GM12878 (cell line): ENCODE measurements around the gene PRKG1. TPM values are rescaled to one million over a fixed set of nuclear protein-coding genes. Genes with fewer than 3 reads are reported as not detected.

Experiments
- ATAC-seq: fragments of 200-7000 bp; cut with Tn5 transposase; 3 replicates; pipeline ENCODE4 v1.9.1; 2020; ENCODE audit warnings: mild to moderate bottlenecking, moderate library complexity
- BruUV-seq: library from RNA; stranded (reverse); fragments of 400-500 nt; replicated peaks from 2 replicates; lab custom pipeline; 2021; lab: Mats Ljungman, UMichigan
- CTCF ChIA-PET: fragments of 300-600 bp; sonication (Branson Sonifier 250); formaldehyde crosslinking; extraction: SDS; loops from one replicate; lab custom pipeline; 2021; ENCODE audit warnings: inconsistent platforms; lab: Yijun Ruan, JAX
- POLR2A ChIA-PET: fragments of 350-600 bp; formaldehyde crosslinking; extraction: SDS; loops from one replicate; lab custom pipeline; 2021; ENCODE audit warnings: inconsistent platforms; lab: Charles Lee
- RAD21 ChIA-PET: fragments of 300-600 bp; sonication (Branson Sonifier 250); formaldehyde crosslinking; loops from one replicate; lab custom pipeline; 2023; ENCODE audit warnings: antibody characterized with exemption; ENCODE audit not compliant: unreplicated experiment; lab: Charles Lee
- SMC1A ChIA-PET: fragments of 300-600 bp; sonication (Branson Sonifier 250); formaldehyde crosslinking; loops from one replicate; lab custom pipeline; 2023; ENCODE audit not compliant: unreplicated experiment, uncharacterized antibody; lab: Charles Lee
- DNase-seq: peaks from one replicate; pipeline ENCODE4 v3.0.0-alpha.2; 2011; ENCODE audit warnings: low read depth, low spot score
- FAIRE-seq: peaks from 3 replicates; lab custom pipeline; 2011; peaks lifted over from hg19 to GRCh38; lab: Jason Lieb, UNC
- H2AFZ ChIP-seq: 2 replicates; pipeline ENCODE4 v1.6.0; 2011; ENCODE audit warnings: low read depth, low read length, control low read depth; ENCODE audit not compliant: control insufficient read depth
- H3K27ac ChIP-seq: 2 replicates; pipeline ENCODE4 v1.5.1; 2011; ENCODE audit warnings: control low read depth; ENCODE audit not compliant: control insufficient read depth, insufficient read depth
- H3K27me3 ChIP-seq, 2 experiments: replicated peaks in 1 of 2; 2 replicates each; pipeline versions ENCODE4 v1.6.0 to v1.6.1; 2011; ENCODE audit warnings: low read length in 1 of 2; ENCODE audit not compliant: control insufficient read depth in 2 of 2, insufficient read depth in 2 of 2
- H3K36me3 ChIP-seq, 2 experiments: 2 replicates each; pipeline ENCODE4 v1.5.1; 2011; ENCODE audit warnings: low read length in 1 of 2; ENCODE audit not compliant: control insufficient read depth in 2 of 2, insufficient read depth in 2 of 2
- H3K4me1 ChIP-seq: 2 replicates; pipeline ENCODE4 v1.6.1; 2011; ENCODE audit warnings: mild to moderate bottlenecking, low read length, moderate library complexity, mixed read lengths; ENCODE audit not compliant: control insufficient read depth, insufficient read depth
- H3K4me2 ChIP-seq: 2 replicates; pipeline ENCODE4 v1.6.0; 2011; ENCODE audit warnings: control low read depth; ENCODE audit not compliant: control insufficient read depth, insufficient read depth
- H3K4me3 ChIP-seq: fragments of 200-600 bp; sonication (generic); 2 replicates; pipeline ENCODE4 v1.5.1; 2016
- H3K79me2 ChIP-seq: 2 replicates; pipeline ENCODE4 v1.6.0; 2011; ENCODE audit warnings: low read length; ENCODE audit not compliant: control insufficient read depth, insufficient read depth
- H3K9ac ChIP-seq: 2 replicates; pipeline ENCODE4 v1.8.0; 2011; ENCODE audit warnings: low read length, control low read depth, mixed read lengths; ENCODE audit not compliant: control insufficient read depth, insufficient read depth
- H3K9me3 ChIP-seq: replicated peaks from 3 replicates; pipeline ENCODE4 v1.5.1; 2011; ENCODE audit warnings: mild to moderate bottlenecking, low read length; ENCODE audit not compliant: control insufficient read depth, insufficient read depth
- H4K20me1 ChIP-seq: 2 replicates; pipeline ENCODE4 v1.6.0; 2011; ENCODE audit not compliant: control insufficient read depth, insufficient read depth
- ATF3 ChIP-seq: IDR thresholded peaks from 2 replicates; pipeline ENCODE4 v1.6.1; 2011; ENCODE audit warnings: low read depth, mild to moderate bottlenecking, low read length, moderate library complexity, borderline replicate concordance; ENCODE audit errors: extremely low read depth
- NFYA ChIP-seq: IDR thresholded peaks from 2 replicates; pipeline ENCODE4 v1.6.1; 2011; ENCODE audit warnings: low read depth, mild to moderate bottlenecking, low read length, improper control_type of control experiment, borderline replicate concordance
- NRF1 ChIP-seq: conservative IDR thresholded peaks from 2 replicates; pipeline ENCODE4 v1.6.1; 2011; ENCODE audit warnings: mild to moderate bottlenecking, low read depth, low read length, improper control_type of control experiment
- PML ChIP-seq: IDR thresholded peaks from 2 replicates; pipeline ENCODE4 v1.6.1; 2012; ENCODE audit warnings: low read length, inconsistent platforms
- RFX5 ChIP-seq: IDR thresholded peaks from 2 replicates; pipeline ENCODE4 v1.6.1; 2011; ENCODE audit warnings: low read depth, low read length, improper control_type of control experiment
- TBL1XR1 ChIP-seq: IDR thresholded peaks from 2 replicates; pipeline ENCODE4 v1.6.1; 2012; ENCODE audit warnings: low read depth, low read length, improper control_type of control experiment
- ZNF622 ChIP-seq: fragments of 450-650 bp; IDR thresholded peaks from 2 replicates; pipeline ENCODE4 v1.6.1; 2017; ENCODE audit warnings: mild to moderate bottlenecking, inconsistent platforms
- ZZZ3 ChIP-seq: IDR thresholded peaks from 2 replicates; pipeline ENCODE4 v1.6.1; 2011; ENCODE audit warnings: low read depth; ENCODE audit not compliant: control insufficient read depth, insufficient read length
- WGBS: methylation state at CpG from one replicate; pipeline ENCODE4 v1.1.6; 2016; ENCODE audit warnings: low lambda C conversion rate; ENCODE audit not compliant: insufficient replicate concordance, insufficient coverage; ENCODE audit errors: missing lambda C conversion rate; 5-methylcytosine and 5-hydroxymethylcytosine counted together
- in situ Hi-C: fragments of 300-500 bp; cut with MboI; formaldehyde crosslinking; loops from 9 replicates; pipeline ENCODE4 v1.14.3; 2018; ENCODE audit warnings: mixed read lengths
- intact Hi-C: fragments of 100-400 bp; cut with micrococcal nuclease; formaldehyde crosslinking; loops from one replicate; pipeline ENCODE4 v1.14.2; 2022; ENCODE audit not compliant: unreplicated experiment
- polyA plus RNA-seq, 11 experiments: library from polyadenylated mRNA; depleted of rRNA in 4 of 11; unstranded in 6 of 11; stranded (reverse) in 5 of 11; fragments of >200 nt; fragmentation: Nextera tagmentation in 4 of 11; fragmentation: Illumina TruSeq in 1 of 11; extraction: Ambion mirVana in 4 of 11; extraction: Trizol in 1 of 11; gene quantifications; 1 replicate in 1 of 11; 2 replicates in 10 of 11; pipeline versions ENCODE4 v1.2.1 to v1.2.3, GENCODE V29; 2011 to 2016; ENCODE audit warnings: inconsistent platforms in 2 of 11, missing spikeins in 2 of 11, low read depth in 1 of 11
- total RNA-seq, 4 experiments: library from RNA; depleted of rRNA in 3 of 4; stranded (reverse); fragments of >200 nt in 3 of 4; fragmentation: Illumina TruSeq in 1 of 4; extraction: Trizol in 1 of 4; gene quantifications; 2 replicates each; pipeline versions ENCODE4 v1.2.1 to v1.2.3, GENCODE V29; 2013 to 2021

The PRKG1 gene
- total and polyA plus RNA-seq, 10 of the 15 experiments (the other 5 are each of a cell fraction or from before 2014, with no cell fraction given): 0.04 to 0.05 TPM; not detected in 8

- TF ChIP-seq NFYA (no peak), RFX5 (no peak), ATF3 (no peak), ZNF622 (no peak), PML (no peak), NRF1 (no peak)
- TF ChIP-seq, all 136 proteins: peak for 0
These were observed 167.2 kb downstream of the PRKG1 start (continued) for GRCh38 chr10:51241461-51241860.

GRCh38 chr10:51242393-51242792, 168.1 kb downstream of the PRKG1 start:
- Histone ChIP-seq H3K79me2 (no peaks in the 10 kb centered on the region), H3K4me1 (no peaks in the 10 kb centered on the region), H3K9ac (no peak overlapping the region), H4K20me1 (no peaks in the 10 kb centered on the region), H2AFZ (no peak overlapping the region), H3K4me3 (no peak overlapping the region), H3K27ac (no peak overlapping the region), H3K9me3 (no peaks in the 10 kb centered on the region), H3K27me3 (no peaks in the 10 kb centered on the region), H3K4me2 (no peak overlapping the region), H3K36me3 (no peaks in the 10 kb centered on the region)
- in situ Hi-C loops: no loop called here
- 0% methylated on average over 2 of the region's 2 CpGs for WGBS
- ChIA-PET POLR2A (no interaction called here), CTCF (no interaction called here), SMC1A (no interaction called here), RAD21 (no interaction called here)
- FAIRE-seq (no peak), DNase-seq (no peak), ATAC-seq (no peak)
- no TSS peak for BruUV-seq
- TF ChIP-seq TBL1XR1 (no peak), ZZZ3 (no peak)
- intact Hi-C loops: no loop called here
